GM18507 (cell line): ENCODE measurements around the gene SH3GL3.
A peak's percentile ranks its signal among the peaks of the same experiment; 100 is the strongest.

Source experiments
- DNase-seq: peaks from one replicate; pipeline ENCODE4 v3.0.0; 2011; ENCODE audit warnings: low read depth; ENCODE audit not compliant: insufficient read length; ENCODE audit errors: extremely low spot score
- FAIRE-seq: peaks from 2 replicates; lab custom pipeline; 2011; peaks lifted over from hg19 to GRCh38; lab: Jason Lieb, UNC

Gene SH3GL3

DNA sequence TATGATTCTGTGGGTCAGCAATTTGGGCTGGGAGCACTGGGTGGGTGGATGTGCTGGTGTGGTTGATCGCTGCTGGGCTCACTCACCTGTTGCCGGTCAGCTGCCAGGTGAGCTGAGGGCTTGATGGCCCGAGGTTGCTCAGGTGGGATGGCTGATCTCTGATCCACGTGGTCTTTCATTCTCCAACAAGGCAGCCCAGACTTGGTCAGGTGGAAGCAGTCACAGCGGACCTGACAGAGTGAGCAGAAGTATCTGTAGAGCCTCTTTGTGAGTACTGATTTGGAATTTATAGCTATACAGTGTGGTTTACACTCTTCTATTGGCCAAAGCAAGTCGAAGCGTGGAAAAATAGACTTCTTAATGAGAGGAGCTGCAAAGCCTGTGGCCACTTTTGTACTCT lies 109.6 kb downstream of the SH3GL3 start:
- FAIRE-seq = no peak

DNA sequence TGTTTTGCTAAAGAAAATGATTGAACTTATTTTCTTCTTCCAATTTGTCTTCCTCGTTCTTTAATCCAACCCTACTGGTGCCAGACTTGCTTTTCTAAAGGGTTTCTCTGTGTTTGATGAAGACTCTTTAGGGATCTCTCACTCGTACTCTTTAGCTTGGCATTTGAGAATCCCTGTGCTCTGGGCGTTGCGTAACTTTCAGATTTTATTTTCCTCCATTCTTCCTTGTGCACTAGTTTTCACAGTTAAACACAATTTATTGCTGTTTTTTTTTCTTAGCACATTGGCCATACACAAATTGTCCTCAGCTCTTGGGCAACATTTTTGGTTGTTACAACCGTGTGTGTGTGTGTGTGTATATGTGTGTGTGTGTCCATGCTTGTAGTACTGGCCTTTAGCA lies 111.0 kb downstream of the SH3GL3 start:
- no peak for DNase-seq
- no peak for FAIRE-seq

More for the DNA sequence above, 109.6 kb downstream of the SH3GL3 start:
- DNase-seq = no peak

DNA sequence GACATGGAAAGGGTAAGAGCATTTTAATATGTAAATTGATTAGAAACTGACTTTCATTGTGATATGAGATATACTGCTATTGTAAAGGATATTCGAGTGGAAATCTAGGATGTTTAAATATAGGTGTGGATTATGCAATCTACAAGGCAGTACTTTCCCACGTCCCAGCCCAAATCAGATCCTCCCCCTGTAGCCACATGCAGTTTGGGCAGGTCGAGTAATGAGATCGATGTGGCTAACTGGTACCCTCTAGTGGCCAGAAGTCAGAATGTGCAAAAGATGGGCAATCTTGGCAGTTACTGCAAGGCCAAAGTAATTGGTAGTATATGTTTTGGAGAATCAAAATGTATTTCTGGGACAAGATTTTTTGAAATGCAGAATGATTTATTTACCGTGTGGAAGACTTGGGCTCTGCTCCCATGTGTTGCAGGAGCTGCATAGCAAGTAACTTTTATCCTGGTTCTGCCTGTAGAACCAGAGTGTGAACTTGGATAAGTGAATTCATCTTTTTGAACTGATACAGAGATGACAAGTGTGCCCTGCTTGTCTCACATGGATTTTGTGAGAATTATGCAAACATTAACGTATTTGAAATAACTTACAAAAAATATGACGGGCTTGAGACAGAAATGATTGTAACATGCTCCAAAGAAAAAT lies 112.3 kb downstream of the SH3GL3 start:
- DNase-seq (peak; percentile 35), FAIRE-seq (peak; percentile 93)

DNA sequence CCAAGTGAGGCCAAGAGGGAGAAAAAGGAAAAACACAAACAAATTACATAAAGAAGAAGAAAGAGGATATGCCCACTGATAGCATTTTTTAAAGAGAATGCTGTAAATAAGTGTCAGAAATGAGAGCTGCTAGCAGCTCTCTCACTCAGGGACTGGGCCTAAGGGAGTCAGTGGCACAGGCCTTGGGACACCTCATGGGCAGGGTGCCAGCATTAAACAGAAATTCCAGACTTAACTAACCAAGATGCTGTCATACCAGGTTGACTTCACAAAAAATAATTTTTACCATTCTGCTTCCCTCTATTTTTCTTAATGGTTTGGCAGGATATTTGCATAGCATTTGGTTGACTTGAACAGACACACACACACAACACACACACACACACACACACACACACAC lies 114.5 kb downstream of the SH3GL3 start:
- FAIRE-seq = no peak
- DNase-seq = no peak

DNA sequence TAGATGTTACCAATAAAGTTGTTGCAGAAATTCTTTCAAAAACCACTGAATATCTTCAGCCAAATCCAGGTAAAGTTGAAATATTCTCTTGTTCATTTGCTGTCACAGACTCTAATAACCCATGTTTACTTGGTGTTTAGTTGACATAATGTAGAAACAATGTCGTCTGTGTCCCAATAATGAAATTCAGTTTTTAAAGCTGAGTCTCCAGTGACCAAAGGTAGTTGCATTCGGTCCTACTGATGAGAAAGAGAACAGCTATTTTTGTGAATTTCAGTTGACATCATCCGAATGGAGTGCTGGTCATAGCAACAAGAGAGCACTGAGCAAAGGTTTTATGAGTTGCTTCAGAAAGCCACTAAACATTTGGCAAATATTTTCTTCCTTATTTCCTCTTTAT lies 118.0 kb downstream of the SH3GL3 start:
- FAIRE-seq (no peak), DNase-seq (no peak)

DNA sequence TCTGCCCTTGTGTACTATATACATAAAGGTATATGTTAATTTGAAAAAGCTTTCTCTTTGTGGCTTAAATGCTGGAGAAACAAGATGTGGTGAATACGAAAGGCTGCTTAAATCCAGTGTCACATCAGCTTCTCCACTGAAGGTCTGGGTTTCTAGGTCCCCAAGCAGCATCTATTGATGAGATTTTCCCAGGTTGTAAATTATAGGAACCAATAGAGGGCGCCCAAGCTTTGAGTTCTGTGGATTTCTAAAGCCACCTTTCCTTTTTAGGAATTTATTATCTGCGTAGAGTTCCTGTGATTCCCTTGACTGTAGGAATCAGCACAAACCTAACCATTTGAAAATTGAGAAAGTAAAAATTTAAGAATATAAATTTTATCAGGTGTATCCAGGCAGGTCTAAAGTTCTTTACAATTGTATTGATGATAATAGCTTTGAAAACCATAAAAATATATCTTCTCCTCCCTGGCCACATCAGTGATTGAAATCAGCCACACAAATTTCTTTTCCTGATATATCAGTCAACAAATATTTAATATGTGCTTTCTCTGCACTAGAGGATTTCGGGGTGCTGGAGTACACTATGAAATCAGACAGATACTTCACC lies 118.5 kb downstream of the SH3GL3 start:
- peak; percentile 71 for FAIRE-seq
- no peak for DNase-seq

DNA sequence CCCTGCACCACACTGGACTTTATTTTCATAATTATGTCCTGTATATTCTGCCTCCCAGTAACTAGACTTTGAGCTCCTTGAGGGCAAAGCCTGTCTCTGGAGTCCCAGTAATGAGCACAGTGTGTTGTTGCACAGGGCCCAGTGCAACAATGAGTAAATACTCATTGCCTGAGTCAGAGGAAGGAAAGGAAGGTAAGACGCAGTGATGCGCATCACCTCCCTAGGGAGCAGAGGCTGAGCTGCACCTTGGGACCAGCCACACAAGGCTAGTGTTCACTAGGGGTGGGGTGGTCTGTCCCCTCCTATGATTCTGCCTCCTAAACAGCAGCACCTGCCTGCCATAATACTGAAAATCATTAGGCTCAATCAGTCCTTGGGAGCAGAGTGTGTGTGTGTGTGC lies 120.2 kb downstream of the SH3GL3 start:
- FAIRE-seq (no peak), DNase-seq (no peak)

DNA sequence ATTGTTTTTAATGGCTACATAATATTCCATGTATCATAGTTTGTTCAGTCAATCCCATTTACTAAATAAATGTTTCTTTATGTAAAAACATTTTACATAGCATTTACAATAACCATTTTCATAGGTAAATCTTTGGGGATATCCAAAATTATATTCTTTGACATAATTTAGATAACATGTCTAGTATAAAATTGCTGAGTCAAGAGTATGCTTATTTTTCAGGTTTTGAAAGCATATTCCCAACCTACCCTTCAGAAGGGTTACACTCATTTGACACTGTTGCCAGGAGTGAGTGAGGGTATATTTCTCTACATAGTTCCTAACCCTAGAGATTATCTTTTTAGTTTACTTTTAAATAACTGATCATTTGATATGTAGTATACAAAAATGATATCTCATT lies 122.2 kb downstream of the SH3GL3 start:
- FAIRE-seq (no peak), DNase-seq (no peak)

DNA sequence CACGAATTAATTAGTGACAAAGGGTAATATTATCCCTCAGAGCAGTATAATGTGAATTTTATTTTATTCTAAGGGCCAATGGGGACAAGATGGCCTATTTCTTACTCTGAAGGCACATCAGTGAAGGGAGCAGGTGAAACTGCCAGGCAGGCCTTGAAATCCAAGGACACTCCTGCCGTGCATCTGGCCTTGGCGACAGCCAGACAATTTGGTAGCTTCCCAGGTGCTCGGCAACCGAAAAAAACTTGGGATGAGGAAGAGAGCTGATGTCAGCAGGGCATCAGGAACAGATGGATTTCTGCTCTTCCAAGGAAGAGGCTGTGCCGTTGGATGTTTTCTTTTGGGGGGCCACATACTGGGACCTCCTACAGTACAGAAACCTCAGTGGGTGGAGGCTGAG lies 123.6 kb downstream of the SH3GL3 start:
- FAIRE-seq (no peak), DNase-seq (no peak)

DNA sequence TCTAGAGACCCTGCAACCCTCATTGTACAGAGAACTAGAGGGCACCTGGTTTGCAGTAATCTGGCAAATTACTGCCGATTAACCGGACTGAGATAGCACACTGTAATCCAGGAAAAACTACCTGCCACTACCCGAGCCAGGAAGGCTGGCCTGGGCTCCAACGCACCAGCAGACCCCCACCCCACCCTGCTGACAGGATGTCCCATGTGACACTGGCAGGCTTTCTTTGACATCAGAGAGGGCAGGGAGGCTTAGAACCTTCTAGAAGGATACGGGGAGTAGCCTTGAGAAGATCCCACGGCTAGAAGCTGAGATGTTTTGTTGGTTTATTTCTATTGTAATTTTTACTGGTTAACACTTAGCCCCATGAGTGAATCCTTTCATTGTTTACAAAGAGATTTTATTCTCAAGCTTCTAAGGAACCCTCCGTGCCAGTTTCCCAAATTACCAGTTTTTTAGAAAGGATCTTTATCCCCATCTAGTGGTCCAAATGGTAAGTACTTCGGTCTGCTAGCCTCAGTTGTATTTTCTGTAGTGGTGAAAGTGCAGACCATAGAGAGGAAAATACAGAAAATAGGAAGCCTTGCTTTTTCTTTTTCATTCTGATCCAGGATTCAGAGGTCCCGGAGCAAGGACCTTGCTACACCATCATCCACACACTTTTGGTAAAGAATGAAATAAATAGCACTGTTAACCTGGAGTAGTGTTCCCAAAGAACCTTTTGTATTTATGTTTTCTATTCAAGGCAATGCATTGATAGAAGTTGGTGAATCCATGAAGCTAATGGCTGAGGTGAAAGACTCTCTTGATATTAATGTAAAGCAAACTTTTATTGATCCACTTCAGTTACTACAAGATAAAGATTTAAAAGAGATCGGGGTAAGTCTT lies 124.9 kb downstream of the SH3GL3 start:
- DNase-seq (no peak), FAIRE-seq (peak; percentile 21)

DNA sequence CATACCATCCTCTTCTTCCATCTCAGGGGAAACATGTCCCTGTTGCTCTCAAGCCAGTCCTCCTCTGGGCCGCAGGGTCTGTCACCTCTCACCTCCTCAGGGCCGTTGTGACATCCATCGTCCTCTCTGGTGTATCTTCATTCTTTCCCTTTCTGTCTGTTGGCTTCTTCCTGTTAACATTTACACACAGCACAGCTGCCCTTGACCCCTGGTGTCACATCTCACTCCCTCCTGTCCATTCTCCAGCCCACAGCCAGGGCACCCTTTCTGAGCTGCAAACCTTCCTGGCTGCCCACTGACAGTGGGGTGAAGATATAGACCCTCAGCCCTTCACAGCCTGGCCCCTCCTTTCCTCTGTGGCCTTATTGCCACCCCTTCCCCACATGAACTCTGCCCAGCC lies 127.2 kb downstream of the SH3GL3 start:
- FAIRE-seq = no peak
- DNase-seq = no peak

DNA sequence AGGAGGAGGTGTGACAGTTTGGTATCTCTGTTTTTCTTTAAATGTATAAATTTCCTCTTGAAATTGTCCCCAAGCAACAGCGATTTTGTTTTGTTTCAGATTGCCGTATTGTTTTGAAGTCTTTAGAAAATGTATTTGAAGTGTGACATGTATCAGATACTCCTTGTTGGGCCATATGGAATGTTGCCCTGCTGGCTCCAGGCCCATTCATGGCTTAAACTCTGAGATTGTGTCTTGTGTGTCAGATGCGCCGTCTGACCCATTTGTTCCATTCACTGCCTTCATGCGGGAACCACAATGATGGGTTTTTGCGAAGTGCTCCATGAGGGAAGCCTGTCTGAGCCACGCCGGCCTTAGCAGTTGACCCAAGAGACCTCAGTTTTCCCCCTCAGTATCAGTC lies 131.6 kb downstream of the SH3GL3 start:
- FAIRE-seq = no peak
- DNase-seq = no peak

DNA sequence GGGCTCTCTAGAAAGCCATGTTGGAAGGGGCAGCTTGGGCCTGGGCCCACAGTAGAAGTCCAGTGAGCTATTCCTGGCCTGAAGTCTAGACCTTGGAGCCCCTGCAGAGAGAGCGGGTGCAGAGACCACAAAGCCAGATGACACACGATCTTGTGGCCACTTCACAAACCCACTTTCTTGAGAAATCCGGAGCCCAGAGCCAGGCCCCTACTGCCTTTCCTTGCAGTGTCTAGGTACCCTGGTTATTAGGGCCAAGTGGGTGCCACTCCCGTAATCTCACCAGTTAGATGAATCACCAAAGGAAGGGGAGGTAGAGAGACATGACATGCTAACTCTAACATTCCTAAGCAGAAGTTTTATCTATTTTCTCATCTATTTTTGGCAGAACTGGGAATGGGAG lies 134.2 kb downstream of the SH3GL3 start:
- FAIRE-seq = no peak
- DNase-seq = no peak

DNA sequence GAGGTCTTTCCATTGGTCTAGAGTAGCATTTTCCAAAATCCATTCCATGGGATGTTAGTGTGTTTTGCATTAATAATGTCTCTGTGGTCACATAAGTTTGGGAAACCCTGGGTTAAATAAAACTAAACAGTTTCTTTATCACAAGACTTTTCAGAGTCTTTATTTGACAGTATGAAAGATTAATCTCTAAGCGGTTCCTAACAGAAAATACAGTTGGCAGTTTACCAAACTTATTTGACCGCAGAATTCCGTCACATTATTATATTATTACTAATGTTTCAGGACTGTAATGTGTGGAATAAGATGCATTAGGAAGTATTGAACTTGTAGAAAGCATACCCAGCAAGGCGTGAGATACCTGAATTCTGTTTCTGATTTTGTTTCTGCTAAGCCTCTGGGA lies 135.2 kb downstream of the SH3GL3 start:
- no peak for DNase-seq
- FAIRE-seq = no peak

DNA sequence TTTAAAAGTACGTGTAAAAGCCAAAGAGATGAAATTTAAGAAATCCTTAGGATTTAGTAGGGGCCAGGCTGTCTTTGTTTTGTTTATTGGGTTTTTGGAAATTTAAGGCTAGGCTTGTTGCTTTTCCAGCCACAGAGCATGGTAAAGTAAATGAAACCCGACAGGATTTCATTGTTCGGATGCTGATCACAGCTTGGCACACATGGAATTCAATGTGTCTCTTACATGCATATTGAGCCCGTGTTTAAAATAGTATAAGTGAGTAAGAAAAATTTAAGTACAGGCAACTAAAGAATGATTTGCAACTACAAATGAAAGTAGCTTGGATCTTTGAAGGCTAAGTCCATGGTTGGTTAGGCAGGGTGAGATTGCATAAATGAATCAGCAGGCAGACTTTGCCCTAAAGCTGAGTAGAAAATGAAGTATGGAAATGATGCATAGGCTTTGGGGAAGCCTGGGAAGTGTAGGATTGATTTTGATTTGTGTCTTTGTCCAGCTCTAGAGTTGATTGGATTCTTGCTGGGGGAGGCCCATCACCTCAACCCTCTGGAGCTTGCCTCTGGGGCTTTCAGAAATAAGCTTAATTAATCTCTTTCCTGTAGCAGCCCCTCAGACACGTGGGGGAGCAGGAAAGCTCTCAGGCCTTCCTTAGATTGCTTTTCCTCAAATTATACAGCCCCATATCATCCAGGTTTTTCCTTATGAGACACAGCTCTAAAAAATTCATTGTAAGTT lies 138.6 kb downstream of the SH3GL3 start:
- no peak for FAIRE-seq
- DNase-seq = no peak

DNA sequence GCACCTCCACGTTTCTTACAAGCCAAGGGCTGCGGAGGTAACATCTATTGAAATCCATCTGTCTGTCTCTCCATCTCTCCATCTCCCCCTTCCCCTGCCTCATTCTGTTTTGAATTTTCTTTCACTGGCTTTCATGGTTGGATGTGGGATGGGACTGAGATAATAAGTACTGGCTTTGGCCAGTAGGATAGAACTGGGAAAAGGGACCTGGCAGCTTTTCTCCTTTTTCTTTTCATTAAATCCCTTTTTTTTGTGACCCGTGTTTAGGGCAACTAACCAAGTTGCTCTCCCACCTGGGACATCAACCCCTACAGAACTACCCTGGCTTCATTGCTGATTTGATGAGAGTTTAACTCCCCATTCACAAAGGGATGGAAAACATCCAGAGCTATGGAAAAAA lies 139.9 kb downstream of the SH3GL3 start:
- DNase-seq (no peak), FAIRE-seq (no peak)

DNA sequence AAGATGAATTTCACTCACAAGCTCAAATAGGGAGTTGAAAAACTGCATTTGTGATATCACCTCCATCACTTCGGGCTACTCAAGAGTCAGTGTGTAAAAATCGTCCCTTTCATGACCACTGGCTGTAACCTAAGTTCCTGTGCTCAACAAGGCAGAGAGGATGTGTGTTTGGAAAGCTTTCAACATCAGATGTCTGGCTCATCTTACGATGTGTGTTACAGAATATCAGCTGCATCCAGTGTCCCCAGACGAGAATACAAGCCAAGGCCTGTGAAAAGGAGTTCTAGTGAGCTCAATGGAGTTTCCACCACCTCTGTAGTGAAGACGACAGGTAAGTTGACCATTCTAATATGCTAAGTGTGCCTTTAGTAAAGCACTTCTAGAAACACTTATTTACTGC lies 141.3 kb downstream of the SH3GL3 start:
- FAIRE-seq (no peak), DNase-seq (no peak)

DNA sequence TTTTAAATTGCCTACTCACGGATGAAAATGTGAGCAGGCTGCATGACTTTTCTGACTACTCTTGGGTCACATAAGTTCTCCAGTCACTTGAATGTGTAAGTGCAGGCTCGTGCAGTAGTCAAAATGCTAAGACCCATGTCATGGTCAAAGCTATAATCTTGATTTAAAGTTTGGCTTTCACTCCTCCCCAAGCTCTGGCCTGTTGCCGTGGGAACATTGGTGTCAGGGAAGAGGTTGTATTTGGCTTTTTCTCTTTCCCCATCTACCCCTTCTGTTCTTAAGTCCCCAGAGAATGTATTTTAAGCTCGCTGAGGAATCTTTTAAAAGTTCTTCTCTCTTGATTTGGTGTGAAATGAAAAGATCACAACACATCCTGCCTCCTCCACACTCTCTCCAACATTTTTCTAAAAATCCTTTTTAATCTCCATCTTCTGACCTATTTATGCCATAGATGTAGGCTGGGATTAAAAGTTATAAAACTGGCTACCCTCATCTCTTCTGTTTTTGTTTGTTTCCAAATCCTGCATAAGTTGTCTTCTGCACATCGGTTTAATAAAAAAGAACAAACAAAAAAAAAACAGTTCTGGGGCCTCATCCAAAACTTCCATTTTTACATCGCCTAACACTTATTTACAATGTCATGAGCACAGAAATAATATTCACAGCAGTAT lies 145.4 kb downstream of the SH3GL3 start:
- no peak for DNase-seq
- FAIRE-seq = no peak

DNA sequence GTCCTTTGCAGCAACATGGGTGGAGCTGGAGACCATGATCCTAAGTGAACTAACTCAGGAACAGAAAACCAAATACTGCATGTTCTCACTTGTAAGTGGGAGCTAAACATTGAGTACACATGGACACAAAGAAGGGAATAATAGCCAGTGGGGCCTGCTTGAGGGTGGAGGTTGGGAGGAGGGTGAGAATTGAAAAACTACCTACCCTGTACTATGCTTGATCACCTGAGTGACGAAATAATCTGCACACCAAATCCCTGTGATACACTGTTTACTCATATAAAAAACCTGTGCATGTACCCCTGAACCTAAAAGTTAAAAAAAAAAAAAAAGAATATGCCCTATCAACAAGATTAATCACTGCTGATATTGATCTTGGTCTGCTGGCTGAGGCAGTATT lies 148.1 kb downstream of the SH3GL3 start:
- no peak for FAIRE-seq
- DNase-seq = no peak

DNA sequence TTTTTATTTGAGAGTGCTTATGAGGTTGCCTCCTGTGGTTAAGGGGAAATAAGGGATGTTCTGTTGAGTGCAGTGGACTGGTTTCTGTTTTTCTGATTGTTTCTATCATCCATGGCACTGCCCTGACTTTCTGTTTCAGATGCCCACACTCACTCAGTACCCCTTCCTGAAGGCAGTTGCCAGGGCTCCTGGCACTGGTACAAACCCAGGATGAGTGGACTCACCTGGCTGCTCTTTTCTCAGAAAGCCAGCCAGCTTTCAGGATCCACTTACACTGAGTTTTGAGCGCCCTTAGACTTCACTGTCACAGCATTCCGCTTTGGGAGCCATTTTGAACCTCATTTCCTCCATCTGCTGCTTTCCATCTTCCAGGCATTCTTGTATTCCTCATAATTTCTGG lies 150.9 kb downstream of the SH3GL3 start:
- DNase-seq (no peak), FAIRE-seq (no peak)
